Brain microvascular endothelial cell (primary cell): ENCODE measurements around the gene PXT1.
"Not testable (repeated sequence)": the region's sequence is repeated elsewhere in the genome, so short reads cannot be mapped to it uniquely, and the experiment has no call there.

Source experiments
- DNase-seq: peaks from one replicate; pipeline ENCODE4 v3.0.0-alpha.2; 2020
- H3K27ac ChIP-seq: fragments of 250-450 bp; sonication (Bioruptor Pico); 2 replicates; pipeline ENCODE4 v1.5.1; 2020; ENCODE audit warnings: mild to moderate bottlenecking, moderate library complexity
- H3K27me3 ChIP-seq: fragments of 250-450 bp; sonication (Bioruptor Pico); replicated peaks from 2 replicates; pipeline ENCODE4 v1.5.1; 2020; ENCODE audit warnings: mild to moderate bottlenecking
- H3K36me3 ChIP-seq: fragments of 250-450 bp; sonication (Bioruptor Pico); replicated peaks from 2 replicates; pipeline ENCODE4 v1.5.1; 2020; ENCODE audit warnings: mild to moderate bottlenecking
- H3K4me3 ChIP-seq: 2 replicates; pipeline ENCODE4 v1.5.1; 2011; ENCODE audit warnings: low read depth, mild to moderate bottlenecking, control low read depth, low read length, moderate library complexity
- CTCF ChIP-seq: IDR thresholded peaks from 2 replicates; pipeline ENCODE4 v1.5.1; 2011; ENCODE audit warnings: low read depth, mild to moderate bottlenecking, moderate library complexity, low read length, control low read depth, inconsistent platforms; ENCODE audit errors: missing control alignments
- in situ Hi-C: cut with HindIII; loops from 2 replicates; pipeline ENCODE4 v1.10.0; 2017; ENCODE audit warnings: low sequenced_read_pairs, low pct_ligation_motif_present

Gene PXT1

GRCh38 chr6:36419310-36419709 is 23.3 kb downstream of the PXT1 start:
- in situ Hi-C loops, result no loop called here
- Histone ChIP-seq H3K4me3 (no peak overlapping the region), H3K27me3 (no peaks in the 10 kb centered on the region), H3K27ac (no peak overlapping the region), H3K36me3 (no peaks in the 10 kb centered on the region)
- no peak for TF ChIP-seq CTCF
- no peak for DNase-seq

- no peak for DNase-seq
Measured at GRCh38 chr6:36418558-36418957, 24.1 kb downstream of the PXT1 start.

GRCh38 chr6:36414481-36414880 is 28.2 kb downstream of the PXT1 start:
- Histone ChIP-seq H3K27ac (no peak overlapping the region), H3K4me3 (no peak overlapping the region), H3K36me3 (no peaks in the 10 kb centered on the region), H3K27me3 (no peaks in the 10 kb centered on the region)
- no peak for DNase-seq
- in situ Hi-C loops, result no loop called here
- no peak for TF ChIP-seq CTCF

More at GRCh38 chr6:36418558-36418957, 24.1 kb downstream of the PXT1 start:
- Histone ChIP-seq H3K36me3 (no peaks in the 10 kb centered on the region), H3K27me3 (no peaks in the 10 kb centered on the region), H3K27ac (no peak overlapping the region), H3K4me3 (no peak overlapping the region)
- in situ Hi-C loops, result no loop called here
- TF ChIP-seq CTCF, result no peak

- in situ Hi-C loops, result no loop called here
- no peaks in the 10 kb centered on the region for H3K27me3 ChIP-seq
- no peaks in the 10 kb centered on the region for H3K36me3 ChIP-seq
- H3K27ac ChIP-seq, result no peak overlapping the region
- no peak overlapping the region for H3K4me3 ChIP-seq
- no peak for TF ChIP-seq CTCF
- DNase-seq, result no peak
Measured at GRCh38 chr6:36413489-36414480, 28.9 kb downstream of the PXT1 start.

GRCh38 chr6:36409718-36410117 is 32.9 kb downstream of the PXT1 start:
- H3K27me3 ChIP-seq, DNase-seq, H3K36me3 ChIP-seq, H3K4me3 ChIP-seq, H3K27ac ChIP-seq, in situ Hi-C loops: not testable (repeated sequence)

- DNase-seq, result no peak
- no peaks in the 10 kb centered on the region for H3K36me3 ChIP-seq
- no peaks in the 10 kb centered on the region for H3K27me3 ChIP-seq
- in situ Hi-C loops, result no loop called here
- TF ChIP-seq CTCF, result no peak
- H3K4me3 ChIP-seq, result no peak overlapping the region
- no peak overlapping the region for H3K27ac ChIP-seq
Measured at GRCh38 chr6:36404164-36404563, 38.5 kb downstream of the PXT1 start.
